ENCODE data around the gene KDM4B.

GRCh38 chr19:5115771-5116202 lies 146.9 kb downstream of the KDM4B start:
- TF ChIP-seq, protein P1, sequence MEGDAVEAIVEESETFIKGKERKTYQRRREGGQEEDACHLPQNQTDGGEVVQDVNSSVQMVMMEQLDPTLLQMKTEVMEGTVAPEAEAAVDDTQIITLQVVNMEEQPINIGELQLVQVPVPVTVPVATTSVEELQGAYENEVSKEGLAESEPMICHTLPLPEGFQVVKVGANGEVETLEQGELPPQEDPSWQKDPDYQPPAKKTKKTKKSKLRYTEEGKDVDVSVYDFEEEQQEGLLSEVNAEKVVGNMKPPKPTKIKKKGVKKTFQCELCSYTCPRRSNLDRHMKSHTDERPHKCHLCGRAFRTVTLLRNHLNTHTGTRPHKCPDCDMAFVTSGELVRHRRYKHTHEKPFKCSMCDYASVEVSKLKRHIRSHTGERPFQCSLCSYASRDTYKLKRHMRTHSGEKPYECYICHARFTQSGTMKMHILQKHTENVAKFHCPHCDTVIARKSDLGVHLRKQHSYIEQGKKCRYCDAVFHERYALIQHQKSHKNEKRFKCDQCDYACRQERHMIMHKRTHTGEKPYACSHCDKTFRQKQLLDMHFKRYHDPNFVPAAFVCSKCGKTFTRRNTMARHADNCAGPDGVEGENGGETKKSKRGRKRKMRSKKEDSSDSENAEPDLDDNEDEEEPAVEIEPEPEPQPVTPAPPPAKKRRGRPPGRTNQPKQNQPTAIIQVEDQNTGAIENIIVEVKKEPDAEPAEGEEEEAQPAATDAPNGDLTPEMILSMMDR (IDR thresholded peaks at IDR 0.05; ENCODE audit: control extremely low read depth in 1 of 3, insufficient read depth in 1 of 3, low read depth in 1 of 3, low read length in 3 of 3), result no peak
- TF ChIP-seq POLR2A (IDR thresholded peaks at IDR 0.05; ENCODE audit: control extremely low read depth in 1 of 2, low read depth in 2 of 2, low read length in 2 of 2) (no peak), TAF1 (IDR thresholded peaks at IDR 0.05; ENCODE audit: low read depth, low read length) (no peak), CEBPB (IDR thresholded peaks at IDR 0.05; ENCODE audit: low read depth, low read length) (no peak), BACH1 (IDR thresholded peaks at IDR 0.05; ENCODE audit: low read length) (no peak), SP1 (IDR thresholded peaks at IDR 0.05; ENCODE audit: low read depth, low read length) (no peak), TCF12 (IDR thresholded peaks at IDR 0.05; ENCODE audit: low read depth, low read length) (no peak), SUZ12 (IDR thresholded peaks at IDR 0.05; ENCODE audit: low read length) (no peak), RBBP5 (IDR thresholded peaks at IDR 0.05; ENCODE audit: borderline replicate concordance, low read depth, low read length) (no peak), TBP (IDR thresholded peaks at IDR 0.05; ENCODE audit: low read depth, low read length) (no peak), RNF2 (IDR thresholded peaks at IDR 0.05; ENCODE audit: borderline replicate concordance, low read depth, low read length, missing control alignments, poor library complexity, severe bottlenecking) (no peak), EZH2 (IDR thresholded peaks at IDR 0.05; ENCODE audit: low read depth, low read length, severe bottlenecking) (no peak), CHD2 (IDR thresholded peaks at IDR 0.05; ENCODE audit: low read length) (no peak)
